Measurements from ENCODE around the gene LOXL4.

LOXL4 gene

GRCh38 chr10:98262571-98262970 is 5.4 kb downstream of the LOXL4 start:
- peak; percentile 14 for DNase-seq

GRCh38 chr10:98261436-98262277 is 6.3 kb downstream of the LOXL4 start:
- DNase-seq: no peak

- DNase-seq: no peak
These were observed 7.2 kb downstream of the LOXL4 start for GRCh38 chr10:98260752-98261151.

GRCh38 chr10:98260350-98260749 is 7.6 kb downstream of the LOXL4 start:
- DNase-seq: no peak

GRCh38 chr10:98259606-98260315 is 8.2 kb downstream of the LOXL4 start:
- DNase-seq: no peak

GRCh38 chr10:98258683-98259454 is 9.1 kb downstream of the LOXL4 start:
- DNase-seq: no peak

GRCh38 chr10:98257961-98258360 is 10.0 kb downstream of the LOXL4 start:
- DNase-seq: no peak

- DNase-seq: no peak
These were observed 10.8 kb downstream of the LOXL4 start for GRCh38 chr10:98257198-98257597.

- no peak for DNase-seq
These were observed 11.3 kb downstream of the LOXL4 start for GRCh38 chr10:98256692-98257091.

GRCh38 chr10:98255146-98255877 is 12.7 kb downstream of the LOXL4 start:
- DNase-seq: no peak

- DNase-seq: no peak
These were observed 13.6 kb downstream of the LOXL4 start for GRCh38 chr10:98254234-98254974.

GRCh38 chr10:98253499-98253898 is 14.5 kb downstream of the LOXL4 start:
- DNase-seq: no peak

- no peak for DNase-seq
These were observed 15.5 kb downstream of the LOXL4 start for GRCh38 chr10:98252464-98252863.

- no peak for DNase-seq
These were observed 16.6 kb downstream of the LOXL4 start for GRCh38 chr10:98251399-98251798.

- DNase-seq: no peak
These were observed 18.9 kb downstream of the LOXL4 start for GRCh38 chr10:98249134-98249533.

GRCh38 chr10:98248018-98248417 is 20.0 kb downstream of the LOXL4 start:
- DNase-seq: no peak

GRCh38 chr10:98246911-98247805 is 20.8 kb downstream of the LOXL4 start:
- DNase-seq: no peak

- DNase-seq: no peak
These were observed 23.4 kb downstream of the LOXL4 start for GRCh38 chr10:98244586-98244985.

- no peak for DNase-seq
These were observed 23.9 kb downstream of the LOXL4 start for GRCh38 chr10:98244141-98244540.

GRCh38 chr10:98242823-98243222 is 25.2 kb downstream of the LOXL4 start:
- no peak for DNase-seq

- DNase-seq: no peak
These were observed 27.5 kb downstream of the LOXL4 start for GRCh38 chr10:98240524-98240923.

Data from GDM1 (cell line).